ENCODE data around the gene BEND7. TPM values are rescaled to one million over a fixed set of nuclear protein-coding genes. Genes with fewer than 3 reads are reported as not detected.

The BEND7 gene
- total RNA-seq, 2 donors from 2014 or later, result 10.1 to 44.5 TPM

GRCh38 chr10:13496164-13496563, 32.6 kb downstream of the BEND7 start:
- Histone ChIP-seq H3K4me3 (no peak overlapping the region), H3K36me3 (no peaks in the 10 kb centered on the region), H3K27me3 (replicated peaks; ENCODE audit: insufficient read depth) (no peaks in the 10 kb centered on the region), H3K4me1 (replicated peaks) (no peaks in the 10 kb centered on the region), H3K27ac (no peak overlapping the region), H3K9me3 (no peaks in the 10 kb centered on the region)
- no peak for DNase-seq (ENCODE audit: low spot score)
- TF ChIP-seq POLR2A (IDR thresholded peaks at IDR 0.05) (no peak), POLR2AphosphoS5 (IDR thresholded peaks at IDR 0.05) (no peak)
- TF ChIP-seq, protein P1, sequence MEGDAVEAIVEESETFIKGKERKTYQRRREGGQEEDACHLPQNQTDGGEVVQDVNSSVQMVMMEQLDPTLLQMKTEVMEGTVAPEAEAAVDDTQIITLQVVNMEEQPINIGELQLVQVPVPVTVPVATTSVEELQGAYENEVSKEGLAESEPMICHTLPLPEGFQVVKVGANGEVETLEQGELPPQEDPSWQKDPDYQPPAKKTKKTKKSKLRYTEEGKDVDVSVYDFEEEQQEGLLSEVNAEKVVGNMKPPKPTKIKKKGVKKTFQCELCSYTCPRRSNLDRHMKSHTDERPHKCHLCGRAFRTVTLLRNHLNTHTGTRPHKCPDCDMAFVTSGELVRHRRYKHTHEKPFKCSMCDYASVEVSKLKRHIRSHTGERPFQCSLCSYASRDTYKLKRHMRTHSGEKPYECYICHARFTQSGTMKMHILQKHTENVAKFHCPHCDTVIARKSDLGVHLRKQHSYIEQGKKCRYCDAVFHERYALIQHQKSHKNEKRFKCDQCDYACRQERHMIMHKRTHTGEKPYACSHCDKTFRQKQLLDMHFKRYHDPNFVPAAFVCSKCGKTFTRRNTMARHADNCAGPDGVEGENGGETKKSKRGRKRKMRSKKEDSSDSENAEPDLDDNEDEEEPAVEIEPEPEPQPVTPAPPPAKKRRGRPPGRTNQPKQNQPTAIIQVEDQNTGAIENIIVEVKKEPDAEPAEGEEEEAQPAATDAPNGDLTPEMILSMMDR (IDR thresholded peaks at IDR 0.05), result no peak
- intact Hi-C loops (cut with DNase I), result no loop called here
- WGBS, result 88% methylated on average over 8 of the region's 8 CpGs

DNA sequence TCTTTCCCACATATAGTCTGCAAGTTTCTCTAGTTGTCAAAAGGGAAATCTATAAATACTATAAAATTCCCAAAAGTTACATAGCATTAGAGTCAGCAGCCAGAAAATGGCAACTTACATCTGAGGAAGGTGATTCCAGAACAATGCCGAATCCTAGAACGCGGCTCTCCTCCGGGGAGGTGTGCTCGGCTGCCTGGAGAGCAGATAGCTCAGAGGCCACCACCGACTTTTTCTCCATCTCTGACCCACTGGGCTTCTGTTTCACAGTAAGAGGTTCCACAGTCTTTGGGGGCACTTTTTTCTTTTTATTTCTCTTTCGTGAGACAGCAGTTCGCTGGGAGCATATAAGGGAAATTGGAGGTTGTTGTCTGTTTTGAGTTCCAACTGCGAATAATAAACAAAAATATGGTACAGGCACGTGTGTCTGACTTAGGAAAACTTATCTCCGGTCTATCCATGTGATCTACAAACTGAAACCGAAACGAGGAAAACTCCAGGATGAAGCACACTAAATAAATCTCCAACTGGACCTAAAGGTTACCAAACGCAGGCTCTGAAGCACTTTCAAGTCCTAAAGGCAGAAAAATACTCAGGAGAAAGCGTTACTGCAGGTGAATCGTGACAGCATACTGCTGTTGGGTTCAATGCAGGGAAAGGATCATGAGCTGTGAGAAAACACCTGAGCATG, 36.2 kb downstream of the BEND7 start:
- intact Hi-C loops (cut with DNase I), result no loop called here
- peaks cover 0 to 4% of the 10 kb centered on the region in 2 donors for H3K36me3 ChIP-seq
- no peak for DNase-seq (ENCODE audit: low spot score)
- TF ChIP-seq POLR2AphosphoS5 (IDR thresholded peaks at IDR 0.05) (no peak), POLR2A (IDR thresholded peaks at IDR 0.05) (no peak)
- TF ChIP-seq, protein P1 (IDR thresholded peaks at IDR 0.05), result no peak
- H3K27ac ChIP-seq, result no peak overlapping the region
- H3K4me3 ChIP-seq, result no peak overlapping the region
- 88% methylated on average over 16 of the region's 16 CpGs for WGBS
- no peaks in the 10 kb centered on the region for H3K4me1 ChIP-seq (replicated peaks)
- no peaks in the 10 kb centered on the region for H3K27me3 ChIP-seq (replicated peaks; ENCODE audit: insufficient read depth)
- H3K9me3 ChIP-seq, result no peaks in the 10 kb centered on the region

GRCh38 chr10:13491747-13492360, 37.0 kb downstream of the BEND7 start:
- WGBS, result 59% methylated on average over 9 of the region's 9 CpGs
- peaks cover 0 to 4% of the 10 kb centered on the region in 2 donors for H3K36me3 ChIP-seq

DNA sequence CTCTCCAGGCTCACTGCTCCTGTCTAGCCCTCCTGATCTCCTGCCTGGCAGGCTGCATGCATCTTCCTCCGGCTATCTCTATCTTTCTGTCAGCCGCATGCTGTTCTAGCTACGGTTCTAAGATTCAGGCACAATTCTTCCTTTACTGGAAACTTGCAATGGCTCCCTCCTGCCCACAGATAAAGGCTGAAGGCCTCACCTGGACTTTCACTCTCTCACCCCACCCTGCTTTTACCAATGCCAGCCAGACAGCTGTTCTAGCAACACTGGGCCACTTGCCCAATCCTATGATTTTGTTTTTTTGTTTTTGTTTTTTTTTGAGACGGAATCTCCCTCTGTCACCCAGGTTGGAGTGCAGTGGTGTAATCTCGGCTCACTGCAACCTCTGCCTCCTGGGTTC, 38.3 kb downstream of the BEND7 start:
- Histone ChIP-seq H3K27ac (no peak overlapping the region), H3K4me3 (no peak overlapping the region), H3K9me3 (no peaks in the 10 kb centered on the region), H3K4me1 (replicated peaks) (no peaks in the 10 kb centered on the region), H3K36me3 (peaks cover 0 to 4% of the 10 kb centered on the region in 2 donors), H3K27me3 (replicated peaks; ENCODE audit: insufficient read depth) (no peaks in the 10 kb centered on the region)
- intact Hi-C loops (cut with DNase I), result no loop called here
- TF ChIP-seq POLR2AphosphoS5 (IDR thresholded peaks at IDR 0.05) (no peak), POLR2A (IDR thresholded peaks at IDR 0.05) (no peak)
- TF ChIP-seq, protein P1 (IDR thresholded peaks at IDR 0.05), result no peak
- no peak for DNase-seq (ENCODE audit: low spot score)
- WGBS, result 96% methylated on average over 5 of the region's 5 CpGs

More at GRCh38 chr10:13491747-13492360, 37.0 kb downstream of the BEND7 start:
- TF ChIP-seq POLR2AphosphoS5 (IDR thresholded peaks at IDR 0.05) (peak; percentile 45), POLR2A (IDR thresholded peaks at IDR 0.05) (no peak)
- intact Hi-C loops (cut with DNase I), result no loop called here
- no peak overlapping the region for H3K27ac ChIP-seq
- no peak for DNase-seq (ENCODE audit: low spot score)
- H3K27me3 ChIP-seq (replicated peaks; ENCODE audit: insufficient read depth), result no peaks in the 10 kb centered on the region
- no peak overlapping the region for H3K4me3 ChIP-seq
- H3K4me1 ChIP-seq (replicated peaks), result no peaks in the 10 kb centered on the region
- no peaks in the 10 kb centered on the region for H3K9me3 ChIP-seq

DNA sequence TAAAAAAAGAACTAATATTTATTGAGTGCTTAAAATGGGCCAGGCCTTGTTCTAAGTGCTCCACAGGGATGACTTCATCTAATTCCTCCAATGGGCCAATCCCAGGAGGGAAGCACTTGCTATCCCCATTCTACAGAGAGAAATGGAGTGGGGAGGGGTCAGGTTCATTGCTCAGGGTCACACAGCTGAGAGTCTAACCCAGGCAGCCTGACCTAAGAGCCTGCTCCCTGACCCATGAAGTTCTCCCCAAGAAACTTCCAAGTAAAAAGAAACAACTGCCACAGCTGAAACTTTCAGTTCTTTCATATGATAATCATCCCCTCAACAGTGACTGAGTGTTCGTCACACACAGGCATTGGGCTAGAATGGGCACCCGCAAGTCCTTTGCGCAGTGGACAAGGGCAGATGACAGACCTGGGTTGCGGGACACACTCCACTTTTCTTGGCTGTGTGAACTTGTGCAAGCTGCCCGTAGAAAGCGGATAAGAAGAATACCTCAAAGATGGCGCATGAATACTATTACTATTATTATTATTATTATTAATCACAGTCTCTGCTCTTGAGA, 39.7 kb downstream of the BEND7 start:
- intact Hi-C loops (cut with DNase I), result no loop called here

More for the DNA sequence above, 39.7 kb downstream of the BEND7 start:
- no peak overlapping the region for H3K27ac ChIP-seq
- no peaks in the 10 kb centered on the region for H3K9me3 ChIP-seq
- H3K36me3 ChIP-seq, result peaks cover 0 to 4% of the 10 kb centered on the region in 2 donors
- H3K4me3 ChIP-seq, result no peak overlapping the region
- TF ChIP-seq POLR2A (IDR thresholded peaks at IDR 0.05) (no peak), POLR2AphosphoS5 (IDR thresholded peaks at IDR 0.05) (no peak)
- 95% methylated on average over 7 of the region's 7 CpGs for WGBS
- H3K27me3 ChIP-seq (replicated peaks; ENCODE audit: insufficient read depth), result no peaks in the 10 kb centered on the region
- no peak for DNase-seq (ENCODE audit: low spot score)
- no peaks in the 10 kb centered on the region for H3K4me1 ChIP-seq (replicated peaks)
